Measurements from ENCODE around the gene POLH.
"Not testable (repeated sequence)": the region's sequence is repeated elsewhere in the genome, so short reads cannot be mapped to it uniquely, and the experiment has no call there.

GRCh38 chr6:43652822-43653221 is 76.8 kb downstream of the POLH start:
- TF ChIP-seq CTCF, POLR2A (IDR thresholded peaks at IDR 0.05): not testable (repeated sequence)
